Stomach (tissue), 9 donors: ENCODE measurements around the gene TSKS. TPM values are rescaled to one million over a fixed set of nuclear protein-coding genes. Genes with fewer than 3 reads are reported as not detected.
A peak's percentile ranks its signal among the peaks of the same experiment; 100 is the strongest.

Experiments used
- DNase-seq, 2 donors: peaks; one replicate each; pipeline versions ENCODE4 v3.0.0 to v3.0.0-alpha.2; 2013 to 2019
- H3K27ac ChIP-seq, 5 donors: fragments of 200-600 bp in 4 of 5; sonication (generic) in 4 of 5; one replicate each; pipeline ENCODE4 v1.5.1; 2013 to 2019; ENCODE audit warnings: mild to moderate bottlenecking in 1 of 5, moderate library complexity in 1 of 5
- H3K27me3 ChIP-seq, 3 donors: fragments of 200-600 bp; sonication (generic); one replicate each; pipeline ENCODE4 v1.5.1; 2017 to 2019; ENCODE audit warnings: mixed run types in 1 of 3
- H3K36me3 ChIP-seq, 4 donors: fragments of 200-600 bp; sonication (generic); 1 replicate in 3 of 4; 2 replicates in 1 of 4; pipeline ENCODE4 v1.5.1; 2016 to 2019
- H3K4me1 ChIP-seq, 4 donors: fragments of 200-600 bp; sonication (generic); one replicate each; pipeline ENCODE4 v1.5.1; 2016 to 2019
- H3K4me3 ChIP-seq, 4 donors: fragments of 200-600 bp; sonication (generic) in 3 of 4; one replicate each; pipeline ENCODE4 v1.5.1; 2016 to 2019; ENCODE audit warnings: mild to moderate bottlenecking in 1 of 4
- H3K9me3 ChIP-seq, 4 donors: fragments of 200-600 bp; sonication (generic); one replicate each; pipeline ENCODE4 v1.5.1; 2016 to 2019
- CTCF ChIP-seq, 7 experiments: fragments of 450-650 bp in 4 of 7; fragments of 200-600 bp in 3 of 7; sonication (generic) in 3 of 7; IDR thresholded peaks; one replicate each; pipeline ENCODE4 v1.5.1; 2016 to 2019; ENCODE audit warnings: antibody characterized with exemption in 7 of 7, control low read depth in 2 of 7, mild to moderate bottlenecking in 1 of 7
- EP300 ChIP-seq: sonication (generic); formaldehyde crosslinking; IDR thresholded peaks from one replicate; pipeline ENCODE4 v1.6.1; 2017; ENCODE audit warnings: antibody characterized with exemption
- POLR2A ChIP-seq, 4 donors: fragments of 450-650 bp; IDR thresholded peaks; one replicate each; pipeline ENCODE4 v1.6.1; 2016; ENCODE audit warnings: antibody characterized with exemption in 4 of 4, control low read depth in 2 of 4, mild to moderate bottlenecking in 1 of 4, moderate library complexity in 1 of 4
- POLR2AphosphoS5 ChIP-seq, 3 donors: sonication (generic); formaldehyde crosslinking; IDR thresholded peaks; one replicate each; pipeline ENCODE4 v1.6.1; 2016; ENCODE audit warnings: antibody characterized with exemption in 3 of 3
- WGBS, 5 donors: extraction: QIAGEN DNeasy Blood & Tissue Kit in 3 of 5; methylation state at CpG; one replicate each; pipeline versions ENCODE4 v1.1.5 to v1.1.7; 2013 to 2018; 5-methylcytosine and 5-hydroxymethylcytosine counted together
- intact Hi-C: fragments of 100-400 bp; cut with DNase I; formaldehyde crosslinking; loops from one replicate; pipeline ENCODE4 v1.15.1; 2023; ENCODE audit warnings: low total_unique reads
- polyA plus RNA-seq, 3 donors: library from polyadenylated mRNA; stranded (reverse); fragments of 200-250 nt; gene quantifications; one replicate each; pipeline ENCODE4 v1.2.3, GENCODE V29; 2013
- small RNA-seq, 4 donors: library from RNA; depleted of rRNA; stranded (forward); fragments of <200 nt; gene quantifications; one replicate each; pipeline ENCODE3, GENCODE V24; 2016
- total RNA-seq, 5 donors: library from RNA; depleted of rRNA; stranded (reverse); fragments of >200 nt; gene quantifications; one replicate each; pipeline versions ENCODE4 v1.1.0 to v1.2.3, GENCODE V29; 2014 to 2016
- donor health status: healthy with polysubstance abuse.
- donor health status: Bipolar disorder and iron deficiency.
- donor health status: healthy.

Gene TSKS
- total and polyA plus RNA-seq, 8 donors: 0.73 TPM; not detected in 7

- WGBS, 5 donors: 69 to 81% (median 73%) methylated on average over 15 to 16 of the region's 16 CpGs
- DNase-seq: no peak
- TF ChIP-seq POLR2AphosphoS5 (IDR thresholded peaks at IDR 0.05) (no peak), POLR2A (IDR thresholded peaks at IDR 0.05) (no peak), EP300 (no peak), CTCF (IDR thresholded peaks at IDR 0.05) (no peak)
Observed at GRCh38 chr19:49692147-49692506, 71.0 kb downstream of the TSKS start.

DNA sequence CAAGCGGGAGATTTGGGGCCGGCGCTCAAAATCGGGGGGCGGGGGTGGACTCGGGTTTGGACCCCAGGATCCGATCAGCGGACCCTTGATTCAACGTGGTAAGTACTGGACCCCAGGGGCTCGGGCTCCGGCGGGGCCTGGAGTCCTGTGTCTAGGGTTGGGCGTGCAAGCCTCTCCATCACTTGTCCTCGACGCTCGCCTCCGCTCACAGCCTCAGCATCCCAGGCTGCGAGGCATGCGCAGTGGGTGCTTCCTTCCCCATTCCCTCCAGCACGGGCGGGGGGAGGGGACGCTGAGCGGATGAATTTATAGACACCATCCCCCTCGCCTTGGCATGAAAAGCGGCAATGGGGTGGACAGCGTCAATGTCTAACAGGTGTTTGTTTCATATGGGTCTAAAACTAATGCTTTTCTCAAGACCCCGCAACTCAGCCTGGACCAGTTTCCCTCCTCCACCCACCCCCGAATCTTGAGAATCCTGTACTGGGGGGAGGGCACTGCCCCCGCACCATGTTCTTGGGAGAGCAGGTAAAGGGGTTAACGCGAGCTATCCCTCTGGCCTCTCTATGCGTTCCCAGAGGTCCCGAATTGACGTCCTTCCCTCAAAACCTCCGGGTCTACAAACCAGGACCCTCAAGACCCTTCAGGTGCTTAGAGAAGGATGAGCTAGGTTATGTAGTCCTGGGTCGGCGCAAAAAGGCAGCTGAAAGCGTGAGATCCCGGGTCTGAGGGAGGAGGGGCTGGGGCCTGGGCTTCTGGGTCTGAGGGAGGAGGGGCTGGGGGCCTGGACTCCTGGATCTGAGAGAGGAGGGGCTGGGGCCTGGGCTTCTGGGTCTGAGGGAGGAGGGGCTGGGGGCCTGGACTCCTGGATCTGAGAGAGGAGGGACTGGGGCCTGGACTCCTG is 71.6 kb downstream of the TSKS start:
- peak in 1 of 2 donors; percentile 89 for DNase-seq
- H3K4me1 ChIP-seq: peaks cover 25 to 42% (median 29%) of the 10 kb centered on the region in 4 donors
- TF ChIP-seq EP300: no peak
- no peaks in the 10 kb centered on the region for H3K9me3 ChIP-seq
- WGBS, 5 donors: 12 to 29% (median 14%) methylated on average over 25 to 39 of the region's 39 CpGs
- peaks cover 10 to 23% (median 21%) of the 10 kb centered on the region in 4 donors for H3K36me3 ChIP-seq
- intact Hi-C loops: no loop called here
- no peak overlapping the region for H3K27ac ChIP-seq
- H3K27me3 ChIP-seq: peaks cover 0 to 40% (median 15%) of the 10 kb centered on the region in 3 donors
- peak overlapping the region; percentile 41 to 57 (median 50) for H3K4me3 ChIP-seq

More at GRCh38 chr19:49692147-49692506, 71.0 kb downstream of the TSKS start:
- Histone ChIP-seq H3K36me3 (peaks cover 4 to 17% (median 14%) of the 10 kb centered on the region in 4 donors), H3K27ac (no peak overlapping the region), H3K4me1 (peaks cover 25 to 42% (median 29%) of the 10 kb centered on the region in 4 donors), H3K4me3 (no peak overlapping the region), H3K9me3 (no peaks in the 10 kb centered on the region), H3K27me3 (peaks cover 0 to 40% (median 15%) of the 10 kb centered on the region in 3 donors)
- intact Hi-C loops: no loop called here

- H3K27me3 ChIP-seq: peaks cover 0 to 40% (median 15%) of the 10 kb centered on the region in 3 donors
- intact Hi-C loops: no loop called here
- H3K4me3 ChIP-seq: peak within 1 kb of the TSS; percentile 41 to 57 (median 50)
- TF ChIP-seq CTCF (IDR thresholded peaks at IDR 0.05): no peak
- no peak for TF ChIP-seq EP300
- no peak for TF ChIP-seq POLR2A (IDR thresholded peaks at IDR 0.05)
- peak in 2 of 3 donors; percentile 49 to 58 for TF ChIP-seq POLR2AphosphoS5 (IDR thresholded peaks at IDR 0.05)
- no peaks in the 10 kb centered on the region for H3K9me3 ChIP-seq
- peaks cover 25 to 42% (median 29%) of the 10 kb centered on the region in 4 donors for H3K4me1 ChIP-seq
- WGBS, 5 donors: 1 to 3% (median 2%) methylated on average over 36 to 38 of the region's 38 CpGs
- DNase-seq: peak; percentile 79 to 92
- peaks cover 17 to 31% (median 28%) of the 10 kb centered on the region in 4 donors for H3K36me3 ChIP-seq
- H3K27ac ChIP-seq: peak within 1 kb of the TSS; percentile 33 to 76 (median 59)
Observed at GRCh38 chr19:49690656-49691242, 72.4 kb downstream of the TSKS start, which contains the start of gene CPT1C. TSS of gene CPT1C (plus strand) at chr19:49691116. CDS start at chr19:49692253, 1,137 bp downstream.

GRCh38 chr19:49690079-49690655 is 72.9 kb downstream of the TSKS start:
- intact Hi-C loops: no loop called here

More at GRCh38 chr19:49690079-49690655, 72.9 kb downstream of the TSKS start:
- WGBS, 5 donors: 4 to 22% (median 8%) methylated on average over 18 to 39 of the region's 39 CpGs
- peaks cover 23 to 37% (median 34%) of the 10 kb centered on the region in 4 donors for H3K36me3 ChIP-seq
- peaks cover 0 to 40% (median 15%) of the 10 kb centered on the region in 3 donors for H3K27me3 ChIP-seq
- no peaks in the 10 kb centered on the region for H3K9me3 ChIP-seq
- peaks cover 25 to 42% (median 29%) of the 10 kb centered on the region in 4 donors for H3K4me1 ChIP-seq
- peak overlapping the region; percentile 33 to 76 (median 59) for H3K27ac ChIP-seq
- TF ChIP-seq POLR2A (IDR thresholded peaks at IDR 0.05) (no peak), EP300 (no peak), POLR2AphosphoS5 (IDR thresholded peaks at IDR 0.05) (no peak), CTCF (IDR thresholded peaks at IDR 0.05) (peak in 1 of 7 experiments; percentile 0)
- peak in 1 of 2 donors; percentile 40 for DNase-seq
- H3K4me3 ChIP-seq: peak overlapping the region; percentile 41 to 57 (median 50)

Small RNAs within 50 kb of the gene (small RNA-seq; reads per million reads assigned to genes)
- gene MIR6799 (0 reads per million in 4 donors), gene RNU6-841P (0 reads per million in 4 donors)

Other genes starting within 250 kb of the TSKS start
- 100 to 1,000 TPM in 1 of 5 donors, 10 to 100 TPM in 2, 1 to 10 TPM in 1, not detected in 1; 3.1 to 553 (median 18.1) TPM for gene RCN3, start 235.3 kb downstream of the TSKS start, total RNA-seq
- 10 to 100 TPM in 2 of 3 donors, 1 to 10 TPM in 1; 9.9 to 17.6 (median 10.1) TPM for gene RCN3, start 235.3 kb downstream of the TSKS start, polyA plus RNA-seq
- 100 to 1,000 TPM in 1 of 5 donors, 10 to 100 TPM in 4; 18.1 to 354 (median 70.5) TPM for gene NOSIP, start 182.8 kb downstream of the TSKS start, total RNA-seq
- gene NOSIP, start 182.8 kb downstream of the TSKS start, polyA plus RNA-seq: 100 to 1,000 TPM in 2 of 3 donors, 10 to 100 TPM in 1; 94.6 to 154 (median 113) TPM
- gene PRRG2, start 182.0 kb downstream of the TSKS start, total RNA-seq: 10 to 100 TPM in 1 of 5 donors, 1 to 10 TPM in 2, not detected in 2; 5.9 to 12.5 (median 10.0) TPM
- gene PRRG2, start 182.0 kb downstream of the TSKS start, polyA plus RNA-seq: 10 to 100 TPM in 1 of 3 donors, 1 to 10 TPM in 2; 8.6 to 14.7 (median 9.0) TPM
- 10 to 100 TPM in 3 of 5 donors, 1 to 10 TPM in 2; 4.6 to 88.3 (median 13.9) TPM for gene PRR12, start 172.1 kb downstream of the TSKS start, total RNA-seq
- 10 to 100 TPM in 1 of 3 donors, 1 to 10 TPM in 2; 3.1 to 16.7 (median 5.6) TPM for gene PRR12, start 172.1 kb downstream of the TSKS start, polyA plus RNA-seq
- 100 to 1,000 TPM in 1 of 5 donors, 10 to 100 TPM in 3, 1 to 10 TPM in 1; 7.7 to 138 (median 63.9) TPM for gene RRAS, start 123.2 kb downstream of the TSKS start, total RNA-seq
- 100 to 1,000 TPM; 126 to 145 (median 130) TPM for gene RRAS, start 123.2 kb downstream of the TSKS start, polyA plus RNA-seq
- 10 to 100 TPM in 4 of 5 donors, 1 to 10 TPM in 1; 8.3 to 41.7 (median 19.8) TPM for gene SCAF1, start 121.1 kb downstream of the TSKS start, total RNA-seq
- 10 to 100 TPM in 2 of 3 donors, 1 to 10 TPM in 1; 8.9 to 19.7 (median 12.1) TPM for gene SCAF1, start 121.1 kb downstream of the TSKS start, polyA plus RNA-seq
- 100 to 1,000 TPM in 4 of 5 donors, 10 to 100 TPM in 1; 28.3 to 380 (median 104) TPM for gene IRF3, start 97.4 kb downstream of the TSKS start, total RNA-seq
- gene IRF3, start 97.4 kb downstream of the TSKS start, polyA plus RNA-seq: 100 to 1,000 TPM; 104 to 148 (median 114) TPM
- gene BCL2L12, start 97.4 kb downstream of the TSKS start, total RNA-seq: 10 to 100 TPM in 1 of 5 donors, 1 to 10 TPM in 4; 2.3 to 10.7 (median 7.5) TPM
- 10 to 100 TPM; 12.8 to 23.3 (median 22.4) TPM for gene BCL2L12, start 97.4 kb downstream of the TSKS start, polyA plus RNA-seq
- 100 to 1,000 TPM in 3 of 5 donors, 10 to 100 TPM in 2; 53.3 to 131 (median 104) TPM for gene PRMT1, start 86.0 kb downstream of the TSKS start, total RNA-seq
- 100 to 1,000 TPM; 102 to 111 (median 111) TPM for gene PRMT1, start 86.0 kb downstream of the TSKS start, polyA plus RNA-seq
- 1 to 10 TPM in 2 of 5 donors, not detected in 3; 1.1 to 1.7 TPM for gene ADM5, start 73.7 kb downstream of the TSKS start, total RNA-seq
- gene ADM5, start 73.7 kb downstream of the TSKS start, polyA plus RNA-seq: 1 to 10 TPM in 1 of 3 donors, under 1 TPM in 2; 0.61 to 2.5 (median 1.00) TPM
- gene CPT1C, start 72.2 kb downstream of the TSKS start, total RNA-seq: 10 to 100 TPM in 1 of 5 donors, 1 to 10 TPM in 2, not detected in 2; 1.8 to 35.6 (median 3.0) TPM
- 10 to 100 TPM in 1 of 3 donors, 1 to 10 TPM in 2; 2.4 to 11.0 (median 3.1) TPM for gene CPT1C, start 72.2 kb downstream of the TSKS start, polyA plus RNA-seq
- 100 to 1,000 TPM in 1 of 5 donors, 10 to 100 TPM in 4; 19.8 to 177 (median 38.4) TPM for gene AP2A1, start 3.7 kb upstream of the TSKS start, total RNA-seq
- 10 to 100 TPM; 24.3 to 31.2 (median 27.3) TPM for gene AP2A1, start 3.7 kb upstream of the TSKS start, polyA plus RNA-seq
- 10 to 100 TPM in 3 of 5 donors, 1 to 10 TPM in 2; 1.2 to 37.4 (median 10.5) TPM for gene FUZ, start 50.0 kb upstream of the TSKS start, total RNA-seq
- gene FUZ, start 50.0 kb upstream of the TSKS start, polyA plus RNA-seq: 10 to 100 TPM; 15.1 to 17.6 (median 15.9) TPM
- gene MED25, start 55.0 kb upstream of the TSKS start, total RNA-seq: 100 to 1,000 TPM in 3 of 5 donors, 10 to 100 TPM in 2; 18.0 to 387 (median 178) TPM
- gene MED25, start 55.0 kb upstream of the TSKS start, polyA plus RNA-seq: 10 to 100 TPM; 46.6 to 59.8 (median 55.3) TPM
- 100 to 1,000 TPM in 3 of 5 donors, 10 to 100 TPM in 2; 45.0 to 186 (median 102) TPM for gene PTOV1, start 87.9 kb upstream of the TSKS start, total RNA-seq
- gene PTOV1, start 87.9 kb upstream of the TSKS start, polyA plus RNA-seq: 100 to 1,000 TPM; 117 to 131 (median 118) TPM
- 100 to 1,000 TPM in 3 of 5 donors, 10 to 100 TPM in 2; 30.3 to 208 (median 115) TPM for gene PNKP, start 104.3 kb upstream of the TSKS start, total RNA-seq
- gene PNKP, start 104.3 kb upstream of the TSKS start, polyA plus RNA-seq: 10 to 100 TPM; 38.9 to 69.7 (median 39.7) TPM
- 10 to 100 TPM in 4 of 5 donors, 1 to 10 TPM in 1; 3.5 to 63.7 (median 10.7) TPM for gene AKT1S1, start 114.0 kb upstream of the TSKS start, total RNA-seq
- gene AKT1S1, start 114.0 kb upstream of the TSKS start, polyA plus RNA-seq: 10 to 100 TPM; 35.5 to 41.0 (median 38.3) TPM
- 10 to 100 TPM; 10.5 to 77.1 (median 42.4) TPM for gene TBC1D17, start 114.4 kb upstream of the TSKS start, total RNA-seq
- 10 to 100 TPM; 33.5 to 33.6 (median 33.6) TPM for gene TBC1D17, start 114.4 kb upstream of the TSKS start, polyA plus RNA-seq
- under 1 TPM in 3 of 5 donors, not detected in 2; 0.45 to 0.73 (median 0.58) TPM for gene IL4I1, start 133.6 kb upstream of the TSKS start, total RNA-seq
- 1 to 10 TPM in 1 of 3 donors, under 1 TPM in 2; 0.56 to 1.1 (median 0.76) TPM for gene IL4I1, start 133.6 kb upstream of the TSKS start, polyA plus RNA-seq
- 10 to 100 TPM in 1 of 5 donors, 1 to 10 TPM in 4; 2.2 to 13.9 (median 5.1) TPM for gene ATF5, start 165.9 kb upstream of the TSKS start, total RNA-seq
- 10 to 100 TPM; 20.0 to 40.3 (median 20.5) TPM for gene ATF5, start 165.9 kb upstream of the TSKS start, polyA plus RNA-seq
- gene NUP62, start 166.2 kb upstream of the TSKS start, total RNA-seq: 10 to 100 TPM in 3 of 5 donors, 1 to 10 TPM in 2; 5.3 to 58.0 (median 14.5) TPM
- 10 to 100 TPM; 13.7 to 17.0 (median 15.9) TPM for gene NUP62, start 166.2 kb upstream of the TSKS start, polyA plus RNA-seq
- gene SIGLEC11, start 197.9 kb upstream of the TSKS start, total RNA-seq: 100 to 1,000 TPM in 1 of 5 donors, 10 to 100 TPM in 3, under 1 TPM in 1; 0.29 to 103 (median 35.1) TPM
- gene SIGLEC11, start 197.9 kb upstream of the TSKS start, polyA plus RNA-seq: 10 to 100 TPM in 2 of 3 donors, 1 to 10 TPM in 1; 5.8 to 41.0 (median 34.2) TPM